DMS 273 (cell line): Measurements from ENCODE around the gene DDX3Y.

Experiments
- DNase-seq: peaks from one replicate; lab custom pipeline; 2025; ENCODE audit not compliant: unreplicated experiment; lab: John Stamatoyannopoulos, UW

The DDX3Y gene

DNA sequence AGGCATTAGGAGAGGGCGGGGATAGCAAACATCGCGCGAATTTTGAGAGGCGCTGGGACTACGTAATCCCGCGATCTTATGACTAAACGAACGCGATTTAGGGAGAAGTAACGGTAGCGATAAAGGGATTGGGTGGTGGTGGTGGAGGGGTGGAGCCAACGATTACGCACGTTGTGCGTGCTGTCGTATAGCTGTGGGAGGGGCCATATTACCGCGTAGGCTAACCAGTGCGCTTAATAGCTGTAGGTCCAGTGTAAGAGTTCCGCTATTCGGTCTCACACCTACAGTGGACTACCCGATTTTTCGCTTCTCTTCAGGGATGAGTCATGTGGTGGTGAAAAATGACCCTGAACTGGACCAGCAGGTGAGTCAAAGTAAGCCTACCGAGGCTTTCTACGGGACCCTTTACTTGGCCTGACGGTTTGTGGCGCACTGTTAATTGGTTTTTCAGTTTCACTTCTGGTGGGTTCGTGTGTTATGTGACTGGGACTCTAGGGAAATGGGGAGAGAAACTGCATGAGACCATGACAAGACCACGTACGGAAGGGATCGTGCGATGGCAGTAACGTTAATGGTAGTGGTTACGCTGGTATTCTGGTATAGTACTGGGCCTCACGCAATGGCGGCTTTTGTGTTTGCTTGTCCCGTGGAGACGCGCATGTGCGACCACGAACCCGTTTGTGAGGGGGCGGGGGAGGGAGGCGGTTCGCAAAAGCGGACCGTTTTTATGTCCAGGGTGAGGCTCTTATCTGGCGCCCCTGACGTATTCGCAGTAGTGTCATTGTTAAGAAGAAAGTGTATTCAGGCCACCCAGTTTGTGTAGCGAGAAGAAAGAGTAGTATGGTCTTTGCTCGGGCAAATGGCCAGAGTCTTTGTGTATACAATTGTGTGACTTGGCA lies at the start of gene DDX3Y:
Gene DDX3Y, plus strand, starts transcription at position 251 of the 899 bp plus-strand sequence. Its CDS starts 69 bp downstream, at position 320.
- no peak for DNase-seq

DNA sequence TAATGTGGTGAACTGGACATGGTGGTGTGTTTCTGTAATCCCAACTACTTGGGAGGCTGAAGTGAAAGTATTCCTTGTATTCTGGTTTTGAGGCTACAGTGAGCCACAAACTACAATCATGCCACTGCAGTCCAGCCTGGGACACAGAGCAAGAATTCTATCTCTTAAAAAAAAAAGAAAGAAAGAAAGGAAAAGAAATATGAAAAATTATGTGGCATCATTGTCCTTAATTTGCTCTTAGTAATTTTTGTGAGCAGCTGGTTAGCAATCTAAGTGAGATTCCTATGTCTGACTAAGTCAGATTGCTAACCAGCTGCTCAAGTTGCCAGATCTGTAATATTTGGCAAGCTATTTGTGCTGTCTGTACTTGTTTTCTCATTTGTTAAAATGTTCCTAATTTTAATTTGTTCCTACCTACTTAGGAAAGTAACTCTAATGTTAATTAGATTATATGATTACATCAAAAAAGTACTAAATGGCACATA lies 48.8 kb upstream of the DDX3Y start:
- no peak for DNase-seq

DNA sequence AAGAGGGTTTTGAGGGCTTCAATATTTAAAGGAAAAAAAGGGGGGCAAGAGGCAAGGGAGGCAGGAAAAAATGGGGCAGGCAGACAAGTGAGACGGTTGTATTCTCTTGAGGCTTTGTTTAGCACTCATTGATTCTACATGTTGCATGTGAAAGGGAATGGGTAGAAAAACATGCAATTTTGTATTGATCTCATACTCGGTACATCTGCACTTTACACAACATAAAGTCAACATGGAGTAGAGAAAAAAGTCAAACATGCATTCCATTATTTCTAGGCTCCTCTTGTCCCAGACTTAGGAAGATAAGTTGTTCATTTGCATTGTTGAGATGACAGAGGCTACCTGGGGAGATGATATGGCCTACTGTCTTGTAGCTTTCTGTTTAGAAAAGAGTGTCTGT lies 36.7 kb upstream of the DDX3Y start:
- no peak for DNase-seq

GRCh38 chrY:12896973-12897372 lies 7.7 kb upstream of the DDX3Y start:
- no peak for DNase-seq

- no peak for DNase-seq
Observed at GRCh38 chrY:12898604-12899003, 6.1 kb upstream of the DDX3Y start.

- DNase-seq, result no peak
Observed at GRCh38 chrY:12905517-12905872, 827 bp downstream of the DDX3Y start.

GRCh38 chrY:12905895-12906294 lies 1.2 kb downstream of the DDX3Y start:
- DNase-seq, result no peak

DNA sequence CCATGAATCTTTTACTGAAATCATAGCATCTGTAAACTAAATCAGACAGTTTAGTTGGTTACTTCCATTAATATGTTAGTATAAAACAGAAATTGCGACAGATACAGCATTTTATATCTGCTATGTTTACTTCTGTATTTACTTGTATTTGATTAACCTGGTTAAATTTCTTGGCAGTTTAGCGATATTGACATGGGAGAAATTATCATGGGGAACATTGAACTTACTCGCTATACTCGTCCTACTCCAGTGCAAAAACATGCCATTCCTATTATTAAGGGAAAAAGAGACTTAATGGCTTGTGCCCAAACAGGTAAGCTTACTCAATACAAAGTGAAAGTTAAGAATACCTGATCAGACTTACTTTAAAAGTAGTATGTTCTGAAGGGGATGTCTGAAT lies 8.9 kb downstream of the DDX3Y start:
- DNase-seq, result no peak

DNA sequence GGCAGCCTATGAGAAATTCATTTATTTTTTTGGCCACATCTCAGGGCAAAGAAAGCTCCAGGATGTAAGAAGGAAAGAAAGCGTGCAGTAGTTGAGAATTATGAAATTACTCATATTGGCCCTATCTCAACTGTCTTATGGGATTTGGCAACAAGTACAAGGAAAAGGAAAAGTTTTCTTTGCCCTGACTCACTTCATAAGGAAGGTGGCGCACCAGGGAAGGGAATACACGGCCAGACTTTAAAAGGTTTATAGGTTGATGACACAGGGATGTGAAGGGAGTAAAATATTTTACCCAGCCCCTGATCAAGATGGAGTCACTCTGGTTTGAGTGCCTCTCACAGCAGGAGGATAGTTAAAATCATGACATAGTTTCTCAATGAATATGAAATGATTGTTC lies 23.4 kb downstream of the DDX3Y start:
- DNase-seq, result no peak

DNA sequence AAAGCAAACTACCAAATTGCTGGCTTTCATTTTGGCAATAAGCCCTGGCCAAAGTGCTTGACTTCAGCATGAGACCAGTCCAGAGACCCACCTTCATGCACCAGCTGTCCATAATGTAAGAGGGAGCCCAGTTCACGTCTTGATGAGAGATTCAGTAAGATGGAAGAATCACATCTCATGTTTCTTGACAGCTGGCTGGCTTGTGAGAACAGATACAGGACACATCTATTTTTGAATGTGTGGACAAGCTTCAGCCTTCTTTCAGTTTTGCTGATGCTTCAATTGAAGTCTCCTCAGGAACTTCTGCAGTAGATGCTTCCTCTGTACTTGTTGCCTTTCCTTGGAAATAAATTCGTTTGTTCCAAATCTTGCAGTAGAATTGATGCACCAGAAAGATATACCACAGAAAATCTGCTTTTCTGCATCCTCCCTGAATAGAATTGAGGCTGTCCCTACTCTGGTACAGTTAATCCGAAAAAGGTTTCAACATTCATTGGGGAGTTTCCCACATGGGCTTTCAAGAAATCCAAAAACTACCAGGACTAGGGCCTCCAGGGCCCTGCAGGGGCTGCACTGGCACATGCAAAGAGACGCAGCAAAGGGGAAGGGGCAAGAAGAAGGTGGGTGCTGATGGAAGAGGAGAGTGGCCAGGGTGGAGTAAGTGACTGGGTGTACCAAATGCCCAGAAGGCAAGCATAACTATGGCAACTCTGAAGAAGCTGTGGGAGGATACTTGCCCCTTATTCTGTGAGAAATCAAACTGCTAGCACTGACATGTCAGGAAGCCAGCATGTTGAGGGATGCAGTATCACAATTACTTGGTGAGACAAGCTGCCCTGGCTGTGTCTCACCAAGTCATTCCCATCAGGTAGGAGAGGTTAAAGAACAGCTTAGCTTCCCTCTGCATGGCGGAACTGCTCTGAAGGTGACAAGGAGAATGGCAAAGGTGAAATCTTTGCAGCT lies 37.3 kb downstream of the DDX3Y start:
- no peak for DNase-seq
